ENCODE results near the gene FALEC. TPM values are rescaled to one million over a fixed set of nuclear protein-coding genes. Genes with fewer than 3 reads are reported as not detected.

The FALEC gene
- total and polyA plus RNA-seq, 9 of the 15 experiments (the other 6 are each of a cell fraction or from before 2014, with no cell fraction given) = 0.15 to 1.8 (median 0.53) TPM; not detected in 5

GRCh38 chr1:150552128-150552910, 36.8 kb downstream of the FALEC start (continued):
- TF ChIP-seq HDAC6 (IDR thresholded peaks at IDR 0.05; ENCODE audit: low read depth, low read length) = no peak
- peak; percentile 90 for TF ChIP-seq ATF3 (IDR thresholded peaks at IDR 0.05)
- 0 out of 2 replicates have a peak, but pooled peaks have one; percentile 16 for TF ChIP-seq ATF3 (CRISPR knock-in tag; conservative IDR thresholded peaks at IDR 0.05)
- no peak for TF ChIP-seq STAT6 (CRISPR knock-in tag; IDR thresholded peaks at IDR 0.05)
- TF ChIP-seq ZNF76 (CRISPR knock-in tag; IDR thresholded peaks at IDR 0.05; ENCODE audit: borderline replicate concordance) = no peak
- no peak for TF ChIP-seq CBFB (CRISPR knock-in tag; IDR thresholded peaks at IDR 0.05)
- peak; percentile 59; the same call in 1 of the 2 replicates for TF ChIP-seq MYNN (IDR thresholded peaks at IDR 0.05)
- no peak for TF ChIP-seq MYNN (CRISPR knock-in tag; IDR thresholded peaks at IDR 0.05)
- TF ChIP-seq HMBOX1 (IDR thresholded peaks at IDR 0.05) = peak; percentile 54; the same call in 1 of the 2 replicates
- TF ChIP-seq NR2F6 (CRISPR knock-in tag; IDR thresholded peaks at IDR 0.05) = no peak
- TF ChIP-seq RUNX1 (IDR thresholded peaks at IDR 0.05; ENCODE audit: low read depth) = peak; percentile 60; the same call in 1 of the 2 replicates
- no peak for TF ChIP-seq SAFB2 (IDR thresholded peaks at IDR 0.05; ENCODE audit: borderline replicate concordance, low read depth, low read length, severe bottlenecking)
- 0 out of 2 replicates have a peak, but pooled peaks have one; percentile 41 for TF ChIP-seq JUN (IDR thresholded peaks at IDR 0.05; ENCODE audit: borderline replicate concordance, low read depth, low read length)
- TF ChIP-seq JUN (CRISPR knock-in tag; IDR thresholded peaks at IDR 0.05; ENCODE audit: borderline replicate concordance) = no peak
- TF ChIP-seq KDM2B (CRISPR knock-in tag; IDR thresholded peaks at IDR 0.05) = no peak
- no peak for TF ChIP-seq NUFIP1 (IDR thresholded peaks at IDR 0.05; ENCODE audit: partially characterized antibody)
- peak; percentile 65 for TF ChIP-seq NCOA1 (IDR thresholded peaks at IDR 0.05; ENCODE audit: low read depth)
- TF ChIP-seq ZBTB1 (CRISPR knock-in tag; IDR thresholded peaks at IDR 0.05; ENCODE audit: borderline replicate concordance, low read depth) = no peak
- TF ChIP-seq CHAMP1 (IDR thresholded peaks at IDR 0.05) = no peak
- peak; percentile 89 for TF ChIP-seq SMARCE1 (IDR thresholded peaks at IDR 0.05)

Measured in K562 (cell line).